GM19238 (cell line): Measurements from ENCODE around the gene MARCHF10.
"Not testable (repeated sequence)": the region's sequence is repeated elsewhere in the genome, so short reads cannot be mapped to it uniquely, and the experiment has no call there.

Experiments
- DNase-seq: peaks from one replicate; pipeline ENCODE4 v3.0.0; 2011; ENCODE audit warnings: low spot score; ENCODE audit not compliant: insufficient read length

Gene MARCHF10

GRCh38 chr17:62807812-62808575 is at the start of gene MARCHF10:
MARCHF10 (minus strand) TSS chr17:62808314; CDS start chr17:62801735, 6,579 bp downstream.
- no peak for DNase-seq

- DNase-seq, result no peak
Measured at GRCh38 chr17:62857526-62857925, 49.4 kb upstream of the MARCHF10 start.

- no peak for DNase-seq
Measured at GRCh38 chr17:62856594-62856993, 48.5 kb upstream of the MARCHF10 start.

- no peak for DNase-seq
Measured at GRCh38 chr17:62855156-62855555, 47.0 kb upstream of the MARCHF10 start.

DNA sequence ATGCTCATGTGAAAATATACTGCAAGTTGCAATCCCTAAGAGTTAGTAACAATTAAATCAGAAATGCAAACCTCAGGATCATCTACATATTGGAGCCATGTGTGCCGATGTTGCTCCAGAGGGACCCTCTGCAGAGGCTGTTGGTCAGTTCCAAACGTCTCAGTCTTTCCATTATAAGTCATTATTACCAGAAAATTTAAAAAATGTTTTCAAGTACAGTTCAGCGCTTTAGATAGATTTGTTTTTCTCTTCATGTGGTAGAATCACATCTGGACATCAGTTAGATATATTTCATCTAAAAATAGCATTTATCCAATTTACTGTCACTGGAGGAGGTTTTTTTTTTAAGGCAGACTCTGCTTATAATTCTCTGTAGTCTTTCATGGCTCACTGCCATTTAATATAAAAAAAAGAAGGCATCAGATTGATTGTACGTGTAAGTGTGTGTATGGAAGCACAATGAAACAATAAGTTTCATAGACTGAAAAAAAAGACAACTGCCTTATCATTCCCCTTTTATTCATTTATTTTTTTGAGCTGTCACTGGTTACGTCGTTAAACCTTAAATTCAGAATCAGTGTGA is 46.1 kb upstream of the MARCHF10 start:
- no peak for DNase-seq

GRCh38 chr17:62852195-62852594 is 44.1 kb upstream of the MARCHF10 start:
- DNase-seq, result no peak

DNA sequence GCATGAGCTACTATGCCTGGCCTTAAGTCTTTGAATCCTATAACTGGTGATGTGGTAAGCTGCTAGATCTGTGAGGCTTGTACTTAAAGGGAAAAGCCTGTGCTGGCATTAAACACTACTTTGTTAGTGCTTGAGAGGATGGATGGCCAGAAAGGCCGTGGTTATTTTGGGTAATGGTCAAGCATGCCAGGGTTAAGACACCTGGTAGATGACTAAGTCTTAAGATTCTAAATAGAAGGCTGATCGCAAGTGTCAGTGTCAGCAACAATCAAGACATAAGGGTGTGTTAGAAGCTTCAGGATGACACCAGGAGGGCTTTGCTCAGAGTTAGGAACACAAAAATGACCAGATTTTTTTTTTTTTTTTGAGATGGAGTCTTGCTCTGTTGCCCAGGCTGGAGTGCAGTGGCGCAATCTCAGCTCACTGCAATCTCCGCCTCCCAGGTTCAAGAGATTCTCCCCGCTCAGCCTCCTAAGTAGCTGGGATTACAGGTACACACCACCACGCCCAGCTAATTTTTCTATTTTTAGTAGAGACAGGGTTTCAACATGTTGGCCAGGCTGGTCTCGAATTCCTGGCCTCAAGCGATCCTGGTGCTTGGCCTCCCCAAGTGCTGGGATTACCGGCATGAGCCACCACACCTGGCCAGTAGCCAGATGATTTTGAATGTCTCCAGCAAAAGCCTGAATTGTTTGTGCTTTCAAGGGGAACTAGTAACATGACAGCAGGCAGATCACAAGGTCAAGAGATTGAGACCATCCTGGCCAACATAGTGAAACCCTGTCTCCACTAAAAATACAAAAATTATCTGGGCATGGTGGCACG is 41.7 kb upstream of the MARCHF10 start:
- not testable (repeated sequence) for DNase-seq

- no peak for DNase-seq
Measured at GRCh38 chr17:62848334-62848733, 40.2 kb upstream of the MARCHF10 start.

DNA sequence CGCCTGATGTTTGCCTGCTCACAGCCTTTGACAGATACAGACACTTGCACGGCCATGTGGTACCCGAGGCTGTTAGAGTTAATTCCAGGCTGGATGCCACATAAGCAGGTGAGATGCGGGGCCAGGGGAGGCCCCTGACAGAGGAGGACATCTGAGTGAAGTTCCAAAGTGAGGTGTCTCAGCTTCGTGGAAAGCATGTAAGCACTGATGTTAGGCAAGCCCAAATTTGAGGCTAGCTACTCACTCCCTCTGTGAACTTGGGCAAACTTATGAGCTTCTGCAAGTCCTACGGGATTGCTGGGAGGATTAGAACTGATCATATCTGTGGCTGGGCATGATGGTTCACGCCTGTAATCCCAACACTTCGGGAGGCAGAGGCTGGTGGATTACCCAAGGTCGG is 39.3 kb upstream of the MARCHF10 start:
- no peak for DNase-seq

DNA sequence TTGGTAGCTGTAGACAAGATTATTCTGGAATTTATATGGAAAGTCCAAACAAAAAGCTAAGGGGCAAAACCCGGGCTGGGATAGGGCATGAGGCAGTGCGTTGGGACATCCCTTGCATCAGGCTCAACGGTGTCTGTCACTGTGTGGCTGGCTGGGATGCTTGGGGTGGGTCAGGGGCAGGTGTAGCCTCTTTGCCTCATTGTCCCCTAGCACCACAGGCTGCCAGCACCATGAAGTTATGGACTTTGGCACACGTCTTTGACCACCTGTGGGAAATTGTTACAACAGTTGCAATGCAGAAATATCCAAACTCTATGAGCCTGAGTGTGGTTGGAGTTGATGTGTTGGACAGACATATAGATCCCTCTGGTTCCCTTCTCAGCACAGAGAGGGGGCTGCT is 32.8 kb upstream of the MARCHF10 start:
- DNase-seq, result no peak

DNA sequence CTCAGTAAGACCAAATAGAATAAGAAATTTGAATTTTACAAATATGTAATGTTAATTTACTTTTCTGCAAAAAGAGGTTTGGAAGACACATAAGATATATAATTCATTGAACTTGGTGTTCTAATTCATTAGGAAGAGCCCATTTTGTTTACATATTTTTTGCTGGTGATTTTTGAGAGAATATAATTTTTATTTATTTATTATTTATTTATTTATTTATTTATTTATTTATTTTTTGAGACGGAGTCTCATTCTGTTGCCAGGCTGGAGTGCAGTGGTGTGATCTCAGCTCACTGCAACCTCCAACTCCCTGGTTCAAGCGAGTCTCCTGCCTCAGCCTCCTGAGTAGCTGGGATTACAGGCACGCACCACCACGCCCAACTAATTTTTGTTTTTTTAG is 25.7 kb upstream of the MARCHF10 start:
- not testable (repeated sequence) for DNase-seq

DNA sequence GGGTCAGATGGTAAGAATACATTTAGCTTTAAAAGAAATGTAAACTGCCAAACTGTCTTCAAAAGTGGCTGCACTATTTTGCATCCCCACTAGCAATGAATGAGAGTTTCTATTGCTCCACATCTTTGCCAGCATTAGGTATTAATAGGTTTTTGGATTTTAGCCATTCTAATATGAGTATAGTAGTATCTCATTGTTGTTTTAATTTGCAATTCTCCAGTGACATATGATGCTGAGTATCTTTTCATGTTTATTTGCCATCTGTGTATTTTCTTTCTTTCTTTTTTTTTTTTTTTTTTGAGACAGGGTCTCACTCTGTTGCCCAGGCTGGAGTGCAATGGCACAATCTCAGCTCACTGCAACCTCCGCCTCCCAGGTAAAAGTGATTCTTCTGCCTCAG is 24.3 kb upstream of the MARCHF10 start:
- no peak for DNase-seq

GRCh38 chr17:62831066-62831465 is 23.0 kb upstream of the MARCHF10 start:
- not testable (repeated sequence) for DNase-seq

DNA sequence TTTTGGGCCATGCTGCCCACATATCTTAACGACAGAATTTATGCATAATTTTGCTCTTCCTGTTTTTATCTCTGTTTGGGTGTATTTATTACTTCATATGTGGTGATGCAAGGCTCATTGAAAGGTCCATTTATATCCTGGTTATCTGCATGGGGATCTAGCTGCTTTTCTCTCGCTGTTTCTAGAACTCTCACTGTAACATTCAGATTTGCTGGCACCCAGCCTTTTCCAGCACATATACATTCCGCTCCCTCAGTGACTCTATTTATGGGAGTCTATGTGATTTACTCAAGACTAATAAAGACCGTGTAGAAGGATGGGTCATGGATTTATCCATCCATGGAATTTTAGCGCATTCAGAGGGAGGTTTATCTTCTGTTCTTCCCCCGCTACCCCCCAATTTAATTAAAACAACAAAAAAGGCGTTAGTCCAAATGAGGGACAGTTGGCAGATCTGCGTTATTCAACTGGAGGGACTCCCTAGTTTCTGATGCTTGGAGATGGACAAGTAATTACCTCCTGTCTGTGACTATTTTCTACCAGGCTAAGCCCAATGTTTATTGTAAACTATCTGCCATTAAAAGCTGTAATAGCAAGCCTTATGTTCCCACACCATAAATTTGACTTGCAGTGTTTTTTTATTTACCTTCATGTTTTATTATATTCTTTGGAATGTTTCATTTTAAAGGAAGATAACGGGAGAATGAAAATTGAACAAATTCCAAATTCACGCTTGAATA is 19.8 kb upstream of the MARCHF10 start:
- no peak for DNase-seq

- no peak for DNase-seq
Measured at GRCh38 chr17:62826956-62827355, 18.8 kb upstream of the MARCHF10 start.

DNA sequence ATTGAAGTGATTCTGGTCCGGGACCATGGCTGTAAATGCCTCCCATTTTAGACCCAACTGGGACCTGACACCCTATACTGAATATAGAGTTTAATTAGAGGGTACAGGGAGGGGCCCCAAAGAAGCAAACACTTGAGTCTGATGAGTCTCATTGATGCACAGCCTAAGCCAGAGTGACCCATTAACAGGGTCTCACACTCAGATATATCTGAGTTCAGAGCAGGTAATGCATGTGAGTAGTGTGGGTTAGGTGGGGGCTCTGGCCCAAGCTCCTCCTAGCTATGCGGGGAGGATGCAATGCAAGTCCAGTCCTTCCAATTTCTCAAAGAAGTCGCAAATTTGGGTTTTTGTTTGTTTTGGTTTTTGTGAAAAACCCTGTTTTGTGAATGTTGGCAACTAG is 17.1 kb upstream of the MARCHF10 start:
- no peak for DNase-seq

DNA sequence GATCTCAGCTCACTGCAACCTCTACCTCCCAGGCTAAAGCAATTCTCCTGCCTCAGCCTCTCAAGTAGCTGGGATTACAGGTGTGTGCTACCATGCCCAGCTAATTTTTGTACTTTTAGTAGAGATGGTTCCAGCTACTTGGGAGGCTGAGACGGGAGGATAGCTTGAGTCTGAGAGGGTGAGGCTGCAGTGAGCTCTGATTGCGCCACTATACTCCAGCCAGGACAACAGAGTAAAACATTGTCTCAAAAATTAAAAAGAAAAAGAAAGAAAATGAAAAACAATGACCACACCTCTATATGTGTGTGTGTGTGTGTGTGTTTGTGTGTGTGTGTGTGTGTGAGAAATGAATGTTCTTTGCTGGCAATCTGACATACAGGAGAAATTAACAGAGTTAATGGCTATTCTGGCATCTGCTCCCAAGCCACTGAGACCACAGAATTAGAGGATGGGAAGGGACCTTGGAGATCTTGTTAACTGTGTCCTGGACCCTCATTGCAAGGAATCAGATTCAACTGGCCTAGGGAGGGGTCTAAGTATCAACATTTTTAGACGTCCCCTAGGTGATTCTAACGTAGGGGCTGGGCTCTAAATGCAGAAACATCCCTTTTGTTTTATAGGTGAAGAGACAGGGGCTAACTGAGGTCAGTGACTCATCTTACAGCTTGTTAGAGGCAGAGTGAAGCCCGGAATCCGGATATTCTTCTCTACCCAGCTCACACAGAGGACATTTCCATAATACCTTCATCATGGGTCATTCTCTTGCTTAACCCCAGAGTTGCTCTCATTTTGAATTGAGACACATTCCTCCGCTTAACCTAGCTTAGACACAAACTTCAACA is 16.4 kb upstream of the MARCHF10 start:
- no peak for DNase-seq

GRCh38 chr17:62823111-62823893 is 15.2 kb upstream of the MARCHF10 start:
- no peak for DNase-seq

GRCh38 chr17:62822080-62822904 is 14.2 kb upstream of the MARCHF10 start:
- no peak for DNase-seq
